Hypothalamus (tissue), 51 donors: ENCODE results near the gene TPRN.

ENCODE experiments used
- DNase-seq, 51 donors: peaks; one replicate each; lab custom pipeline; 2025; lab: John Stamatoyannopoulos, UW

The TPRN gene

DNA sequence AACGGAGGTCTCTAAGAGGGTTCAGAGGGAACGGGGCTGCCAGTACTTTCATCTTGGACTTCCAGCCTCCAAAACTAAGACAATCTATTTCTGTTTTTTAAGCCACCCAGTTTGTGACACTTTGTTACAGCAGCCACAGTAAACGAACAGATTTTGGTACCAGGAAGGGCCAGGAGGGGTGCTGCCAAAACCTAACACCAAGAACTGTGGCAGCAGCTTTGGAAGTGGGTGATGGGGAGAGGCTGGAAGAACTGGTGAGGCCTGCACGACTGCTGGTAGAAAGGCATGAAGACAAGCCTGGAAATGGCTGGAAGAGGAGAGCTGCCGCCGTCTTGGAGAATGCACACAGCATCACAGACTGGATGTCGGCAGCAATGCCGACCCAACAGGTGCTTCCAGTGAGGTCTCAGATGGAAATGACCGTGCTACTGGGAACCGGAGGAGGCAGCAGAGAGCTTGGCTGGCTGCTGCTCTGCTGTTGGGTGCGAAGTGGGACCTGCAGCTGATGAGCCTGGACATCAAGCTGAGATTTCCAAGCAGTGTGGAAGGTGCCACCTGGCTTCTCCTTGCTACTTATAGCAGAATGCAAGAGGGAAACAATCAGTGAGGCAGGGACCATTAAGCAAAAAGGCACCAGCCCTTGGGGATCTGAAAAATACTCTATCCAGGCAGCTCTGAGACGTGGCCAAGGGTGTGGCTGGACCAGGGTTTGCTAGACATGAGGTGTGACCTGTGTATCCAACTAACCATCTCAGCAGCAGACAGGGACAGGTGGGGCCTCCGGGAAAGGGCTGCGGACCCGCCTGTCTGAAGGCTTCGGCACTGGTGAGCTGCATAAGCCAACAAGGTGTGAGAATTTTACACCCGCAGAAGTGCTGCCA, 24.0 kb downstream of the TPRN start:
- DNase-seq, result peak in 4 of 51 donors; percentile 24 to 32 (median 26)

DNA sequence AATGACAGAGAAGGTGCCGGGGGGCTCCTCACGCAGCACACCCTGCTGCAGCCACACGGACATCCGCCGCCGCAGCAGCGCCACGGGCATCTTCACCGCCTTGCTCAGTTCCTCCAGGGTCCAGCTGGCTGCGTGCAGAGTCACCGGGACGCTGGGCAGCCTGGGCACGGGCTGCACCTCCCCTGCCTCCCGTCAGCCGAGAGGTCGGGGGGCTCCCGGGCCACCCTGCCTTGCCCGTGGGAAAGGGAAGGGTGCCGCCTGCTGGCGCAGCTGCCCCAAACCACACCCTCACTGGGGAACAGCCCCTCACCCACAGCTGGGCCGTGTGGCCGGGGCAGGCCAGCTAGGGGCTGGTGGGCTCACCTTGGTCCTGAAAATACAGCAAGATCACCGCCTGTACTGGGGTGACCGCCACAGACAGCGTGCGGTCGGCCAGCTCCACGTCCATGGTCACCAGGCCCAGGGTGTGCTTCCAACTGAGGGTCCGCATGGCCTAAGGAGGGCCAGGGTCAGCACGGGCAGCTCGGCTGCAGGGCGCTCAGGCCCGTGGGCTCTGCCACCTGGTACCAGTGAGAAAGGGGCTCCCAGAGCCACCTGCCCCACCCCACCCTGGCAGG, 25.1 kb downstream of the TPRN start:
- no peak for DNase-seq

DNA sequence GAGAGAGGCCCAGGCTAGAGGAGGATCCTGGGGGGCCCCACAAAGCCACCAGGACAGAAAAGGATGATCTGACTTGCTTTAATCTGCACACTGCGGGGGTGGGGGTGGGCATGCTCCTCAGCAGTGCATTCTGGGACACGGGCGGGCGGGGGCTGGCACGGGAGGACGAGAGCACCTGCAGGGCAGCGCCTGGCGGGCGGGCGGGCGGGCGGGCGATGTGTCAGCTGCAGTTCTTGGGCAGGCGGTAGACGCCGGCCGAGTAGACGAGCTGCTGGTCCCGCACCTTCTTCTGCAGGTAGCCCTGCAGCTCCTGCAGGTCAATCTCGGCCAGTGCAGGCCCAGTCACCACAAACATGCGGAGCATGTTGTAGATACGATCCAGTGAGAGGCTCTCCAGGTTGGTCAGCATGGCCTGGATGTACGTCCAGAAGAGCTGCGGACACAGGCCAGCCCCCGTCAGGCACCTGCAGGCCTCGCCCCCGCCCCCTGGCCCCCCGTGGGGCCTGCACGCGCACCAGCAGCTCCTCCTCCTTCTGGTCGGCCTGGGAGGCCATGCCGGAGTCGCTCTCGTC, 25.7 kb downstream of the TPRN start:
- no peak for DNase-seq

DNA sequence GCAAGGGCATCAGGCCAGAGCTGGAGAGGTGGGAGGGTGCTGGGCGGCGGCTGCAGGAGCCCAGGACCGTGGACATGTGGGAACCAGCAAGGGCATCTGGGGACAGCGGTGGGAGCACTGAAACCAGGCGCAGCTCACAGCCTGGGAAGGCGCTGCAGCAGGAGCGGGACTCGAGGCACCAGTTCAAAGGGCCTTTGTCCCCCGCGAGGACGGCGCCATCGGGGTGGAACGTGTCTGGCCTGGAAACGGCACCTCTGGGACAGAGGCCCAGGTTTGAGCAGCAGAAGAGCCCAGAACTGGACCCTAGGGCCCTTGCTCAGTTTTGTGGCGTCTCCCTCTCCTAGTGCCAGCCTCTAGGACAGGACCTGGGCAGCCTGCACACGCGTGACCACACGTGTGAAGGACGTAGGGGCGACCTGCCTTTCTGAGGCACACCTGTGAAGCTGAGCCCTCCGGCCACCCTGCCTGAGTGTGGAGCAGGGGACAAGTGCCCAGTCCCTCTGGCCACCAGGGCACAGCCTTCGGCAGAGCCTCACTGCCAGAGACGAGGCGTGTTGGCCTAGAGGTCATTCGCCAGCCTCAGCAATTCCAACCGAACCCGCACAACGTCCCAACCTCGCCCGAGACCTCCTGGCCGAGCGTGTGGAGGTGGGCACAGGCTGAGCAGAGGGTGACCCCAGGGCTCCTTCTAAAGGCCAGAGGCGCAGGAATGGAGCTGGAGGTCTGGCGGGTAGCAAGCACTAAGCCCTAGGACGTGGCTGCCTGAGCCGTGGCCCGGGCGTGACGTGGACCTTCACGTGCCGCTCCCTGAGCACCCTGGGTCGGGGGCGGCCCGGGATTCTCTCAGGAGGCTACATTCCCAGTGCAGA, 26.5 kb downstream of the TPRN start:
- peak in 3 of 51 donors; percentile 30 to 53 (median 33) for DNase-seq

DNA sequence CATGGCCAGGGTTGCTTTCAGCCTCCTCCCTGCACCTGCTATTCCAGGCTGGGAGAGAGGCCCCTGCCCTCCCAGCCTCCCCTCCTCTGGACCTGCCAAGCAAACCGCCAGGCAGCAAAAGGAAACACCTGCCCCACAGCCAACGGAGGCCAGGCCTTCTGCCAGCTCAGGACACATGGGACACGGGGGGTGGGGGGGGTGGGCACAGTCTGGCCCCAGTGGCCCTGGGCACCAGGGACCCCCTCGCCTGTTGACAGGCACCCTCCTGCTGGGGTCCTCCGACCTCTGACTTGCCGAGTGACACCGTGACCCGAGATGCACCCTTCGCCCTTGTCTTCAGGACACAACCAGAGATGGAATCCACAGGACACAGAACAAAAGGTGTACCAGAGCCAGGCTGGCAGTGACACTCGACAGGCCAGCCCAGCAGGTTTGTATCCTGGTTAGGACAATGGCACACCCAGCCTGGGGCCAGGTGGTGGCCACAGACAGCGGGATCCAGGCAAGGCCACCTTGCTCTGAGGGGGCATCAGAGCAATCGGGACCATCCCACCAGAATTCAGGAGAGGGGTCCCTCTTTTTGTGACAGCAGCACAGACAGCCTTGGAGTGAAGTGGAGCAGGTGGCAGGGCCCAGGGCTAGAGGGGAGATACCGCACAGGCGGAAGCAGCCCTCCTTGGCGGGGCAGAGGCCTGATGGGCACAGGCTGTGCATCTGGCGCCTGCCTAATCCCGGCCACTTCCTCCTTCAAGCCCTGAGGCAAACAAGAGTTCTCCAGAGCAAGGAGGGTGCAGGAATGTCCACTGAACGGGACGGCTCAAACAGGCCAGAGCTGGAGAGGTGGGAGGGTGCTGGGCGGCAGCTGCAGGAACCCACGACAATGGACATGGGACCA, 27.4 kb downstream of the TPRN start:
- DNase-seq, result no peak

DNA sequence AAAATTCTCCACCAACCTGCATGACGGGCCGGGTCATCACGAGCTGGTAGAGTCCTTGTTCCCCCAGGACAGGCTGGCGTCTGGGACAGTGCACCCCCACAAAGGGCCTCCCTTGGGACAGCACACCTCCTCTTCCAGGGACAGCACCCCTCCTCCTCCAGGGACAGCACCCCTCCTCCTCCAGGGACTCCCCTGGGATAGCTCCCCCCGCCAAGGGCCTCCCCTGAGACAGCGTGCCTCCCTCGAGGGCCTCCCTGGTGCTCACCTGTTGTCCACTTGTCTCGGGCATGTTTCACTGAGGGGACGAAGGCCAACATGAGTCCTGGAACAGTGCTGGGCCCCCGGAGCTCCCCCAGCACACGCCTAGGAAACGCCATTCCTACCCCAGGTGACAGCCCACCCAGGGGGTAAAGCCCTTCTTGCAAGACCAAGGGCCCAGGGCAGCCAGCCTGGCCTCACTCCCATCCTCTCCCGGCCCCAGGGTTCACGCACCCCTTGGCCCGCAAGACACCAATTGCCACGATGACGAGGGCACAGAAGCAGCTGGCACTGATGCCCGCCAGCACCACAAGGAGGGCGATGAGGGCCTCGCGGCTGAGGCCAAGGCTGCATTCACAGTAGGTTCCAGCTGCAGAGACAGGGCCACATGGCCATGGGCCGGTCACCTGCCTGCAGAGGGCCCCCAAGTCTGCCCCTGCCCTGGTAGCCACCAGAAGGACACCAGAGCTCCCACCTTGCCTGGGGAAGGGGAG, 29.2 kb downstream of the TPRN start:
- DNase-seq, result no peak

DNA sequence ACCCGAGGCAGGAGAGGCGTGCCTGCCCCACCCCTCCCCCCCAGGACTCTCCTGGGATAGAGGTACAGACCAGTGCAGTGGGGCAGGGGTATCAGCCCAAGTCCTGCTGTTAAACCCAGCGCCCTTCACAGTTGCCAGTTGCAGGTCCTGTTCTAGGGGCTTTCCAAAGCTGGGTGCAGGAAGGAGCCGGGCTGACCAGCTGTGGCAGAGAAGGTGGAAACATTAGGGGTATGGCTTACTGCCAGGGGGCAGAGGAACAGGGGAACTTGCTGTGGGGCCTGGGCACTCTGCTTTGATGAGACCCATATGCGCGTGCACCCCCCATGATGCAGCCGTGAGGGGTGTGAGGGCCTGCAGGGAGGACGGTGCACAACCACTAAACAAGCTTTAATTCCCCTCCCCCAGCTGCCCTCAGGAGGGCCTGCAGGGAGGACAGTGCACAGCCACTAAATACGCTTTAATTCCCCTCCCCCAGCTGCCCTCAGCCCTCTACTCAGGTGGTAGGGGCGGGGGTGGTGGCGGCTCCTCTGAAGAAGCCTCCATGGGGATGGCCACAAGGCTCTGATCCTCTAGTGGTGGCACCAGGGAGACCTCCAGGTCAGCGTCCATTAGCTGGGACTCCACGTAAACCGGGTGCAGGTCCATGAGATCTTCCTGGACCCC, 29.9 kb downstream of the TPRN start:
- no peak for DNase-seq

DNA sequence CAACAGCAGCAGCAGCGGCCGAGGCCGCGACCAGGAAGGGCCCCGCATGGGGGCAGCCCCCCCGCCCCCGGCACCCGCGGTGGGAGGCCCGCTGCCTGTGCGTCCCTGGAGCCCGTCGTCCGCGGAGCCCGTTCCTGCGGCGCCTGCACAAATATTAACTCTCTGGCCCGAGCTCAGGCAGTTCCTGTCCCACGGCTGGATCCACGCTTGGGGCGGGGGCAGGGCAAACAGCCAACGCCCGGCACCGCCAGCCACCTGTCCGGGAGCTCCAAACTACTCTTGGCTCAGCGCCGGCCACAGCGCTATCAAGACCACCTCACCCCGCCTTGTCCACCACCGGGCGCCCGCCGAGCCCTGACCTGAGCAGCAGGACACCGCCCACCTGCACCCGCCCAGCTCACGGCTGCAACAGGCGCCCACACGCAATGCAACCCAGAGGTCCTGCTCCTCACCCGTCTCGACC, 30.6 kb downstream of the TPRN start, which contains the start of gene LRRC26:
Gene LRRC26, minus strand, starts transcription at position 156 of the 463 bp plus-strand sequence. Its CDS starts 108 bp downstream, at position 48.
- no peak for DNase-seq

DNA sequence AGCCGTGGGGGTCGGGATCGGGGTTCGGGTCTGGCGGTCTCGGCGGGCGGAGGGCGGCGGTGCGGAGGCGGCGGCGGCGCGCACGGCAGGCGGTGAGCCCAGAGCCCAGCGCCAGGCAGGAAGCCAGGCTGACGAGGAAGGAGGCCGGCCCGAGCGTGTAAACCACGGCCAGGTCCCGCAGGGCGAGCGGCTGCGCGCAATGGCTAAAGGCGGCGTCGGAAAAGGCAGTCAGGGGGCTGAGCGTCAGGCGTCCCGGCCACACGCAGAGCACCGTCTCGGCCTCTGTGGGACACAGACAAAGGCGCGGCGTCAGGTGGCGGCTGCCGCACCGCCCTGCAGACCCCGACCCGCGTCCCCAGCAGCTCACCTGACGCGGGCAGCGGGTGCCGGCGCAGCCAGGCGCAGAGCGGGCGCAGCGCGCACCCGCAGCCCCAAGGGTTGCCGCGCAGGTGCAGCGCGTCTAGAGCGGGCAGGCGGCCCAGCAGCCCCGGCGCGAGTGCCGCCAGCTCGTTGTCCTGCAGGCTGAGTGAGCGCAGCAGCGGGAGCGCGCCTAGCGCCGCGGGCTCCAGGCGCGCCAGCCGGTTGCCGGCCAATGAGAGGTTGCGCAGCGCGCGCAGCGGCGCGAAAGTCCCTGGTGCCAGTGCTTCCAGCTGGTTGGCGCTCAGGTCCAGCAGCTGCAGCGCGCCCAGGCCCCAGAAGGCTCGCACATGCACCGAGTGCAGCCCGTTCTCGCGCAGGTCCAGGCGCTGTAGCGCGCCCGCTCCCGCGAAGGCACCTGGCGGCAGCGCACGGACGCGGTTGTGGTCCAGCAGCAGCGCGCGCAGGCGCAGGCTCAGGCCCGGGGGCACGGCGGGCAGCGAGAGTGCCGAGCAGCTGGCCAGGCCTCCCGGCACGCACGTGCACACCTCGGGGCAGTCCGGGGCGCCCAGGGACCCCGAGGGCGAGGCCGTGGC, 31.4 kb downstream of the TPRN start:
- DNase-seq, result peak in 20 of 51 donors; percentile 5 to 56 (median 30)

DNA sequence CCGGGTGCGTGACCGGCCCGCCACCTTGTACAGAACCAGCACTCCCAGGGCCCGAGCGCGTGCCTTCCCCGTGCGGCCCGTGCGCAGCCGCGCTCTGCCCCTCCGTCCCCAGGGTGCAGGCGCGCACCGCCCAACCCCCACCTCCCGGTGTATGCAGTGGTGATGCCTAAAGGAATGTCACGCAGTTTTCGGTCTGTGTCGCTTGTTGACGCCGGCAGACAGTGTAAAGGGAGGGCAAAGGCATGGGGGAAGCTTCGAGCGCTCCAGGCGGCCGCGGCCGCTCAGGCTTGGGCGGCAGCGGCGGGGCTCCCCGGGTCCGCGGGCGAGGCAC, 32.0 kb downstream of the TPRN start:
- DNase-seq, result peak in 5 of 51 donors; percentile 15 to 56 (median 48)

DNA sequence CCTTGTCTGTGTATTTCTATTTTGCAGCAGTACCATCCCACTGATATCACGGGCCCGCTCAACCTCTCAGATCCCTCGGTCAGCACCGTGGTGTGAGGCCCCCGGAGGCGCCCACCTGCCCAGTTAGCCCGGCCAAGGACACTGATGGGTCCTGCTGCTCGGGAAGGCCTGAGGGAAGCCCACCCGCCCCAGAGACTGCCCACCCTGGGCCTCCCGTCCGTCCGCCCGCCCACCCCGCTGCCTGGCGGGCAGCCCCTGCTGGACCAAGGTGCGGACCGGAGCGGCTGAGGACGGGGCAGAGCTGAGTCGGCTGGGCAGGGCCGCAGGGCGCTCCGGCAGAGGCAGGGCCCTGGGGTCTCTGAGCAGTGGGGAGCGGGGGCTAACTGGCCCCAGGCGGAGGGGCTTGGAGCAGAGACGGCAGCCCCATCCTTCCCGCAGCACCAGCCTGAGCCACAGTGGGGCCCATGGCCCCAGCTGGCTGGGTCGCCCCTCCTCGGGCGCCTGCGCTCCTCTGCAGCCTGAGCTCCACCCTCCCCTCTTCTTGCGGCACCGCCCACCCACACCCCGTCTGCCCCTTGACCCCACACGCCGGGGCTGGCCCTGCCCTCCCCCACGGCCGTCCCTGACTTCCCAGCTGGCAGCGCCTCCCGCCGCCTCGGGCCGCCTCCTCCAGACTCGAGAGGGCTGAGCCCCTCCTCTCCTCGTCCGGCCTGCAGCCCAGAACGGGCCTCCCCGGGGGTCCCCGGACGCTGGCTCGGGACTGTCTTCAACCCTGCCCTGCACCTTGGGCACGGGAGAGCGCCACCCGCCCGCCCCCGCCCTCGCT, 32.6 kb downstream of the TPRN start:
- DNase-seq, result peak in 3 of 51 donors; percentile 24 to 56 (median 47)

DNA sequence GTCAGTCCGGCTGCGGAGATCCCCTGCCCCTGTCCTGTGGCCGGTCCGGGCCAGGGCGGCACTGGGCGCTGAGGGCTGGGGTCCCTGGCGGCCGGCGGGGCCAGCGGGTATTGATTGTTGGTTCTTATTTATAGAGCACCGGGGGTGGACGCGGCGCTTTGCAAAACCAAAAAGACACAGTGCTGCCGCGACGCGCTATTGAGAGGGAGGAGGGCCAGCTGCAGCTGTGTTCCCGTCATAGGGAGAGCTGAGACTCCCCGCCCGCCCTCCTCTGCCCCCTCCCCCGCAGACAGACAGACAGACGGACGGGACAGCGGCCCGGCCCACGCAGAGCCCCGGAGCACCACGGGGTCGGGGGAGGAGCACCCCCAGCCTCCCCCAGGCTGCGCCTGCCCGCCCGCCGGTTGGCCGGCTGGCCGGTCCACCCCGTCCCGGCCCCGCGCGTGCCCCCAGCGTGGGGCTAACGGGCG, 33.2 kb downstream of the TPRN start:
- peak in 2 of 51 donors; percentile 5 to 32 for DNase-seq

DNA sequence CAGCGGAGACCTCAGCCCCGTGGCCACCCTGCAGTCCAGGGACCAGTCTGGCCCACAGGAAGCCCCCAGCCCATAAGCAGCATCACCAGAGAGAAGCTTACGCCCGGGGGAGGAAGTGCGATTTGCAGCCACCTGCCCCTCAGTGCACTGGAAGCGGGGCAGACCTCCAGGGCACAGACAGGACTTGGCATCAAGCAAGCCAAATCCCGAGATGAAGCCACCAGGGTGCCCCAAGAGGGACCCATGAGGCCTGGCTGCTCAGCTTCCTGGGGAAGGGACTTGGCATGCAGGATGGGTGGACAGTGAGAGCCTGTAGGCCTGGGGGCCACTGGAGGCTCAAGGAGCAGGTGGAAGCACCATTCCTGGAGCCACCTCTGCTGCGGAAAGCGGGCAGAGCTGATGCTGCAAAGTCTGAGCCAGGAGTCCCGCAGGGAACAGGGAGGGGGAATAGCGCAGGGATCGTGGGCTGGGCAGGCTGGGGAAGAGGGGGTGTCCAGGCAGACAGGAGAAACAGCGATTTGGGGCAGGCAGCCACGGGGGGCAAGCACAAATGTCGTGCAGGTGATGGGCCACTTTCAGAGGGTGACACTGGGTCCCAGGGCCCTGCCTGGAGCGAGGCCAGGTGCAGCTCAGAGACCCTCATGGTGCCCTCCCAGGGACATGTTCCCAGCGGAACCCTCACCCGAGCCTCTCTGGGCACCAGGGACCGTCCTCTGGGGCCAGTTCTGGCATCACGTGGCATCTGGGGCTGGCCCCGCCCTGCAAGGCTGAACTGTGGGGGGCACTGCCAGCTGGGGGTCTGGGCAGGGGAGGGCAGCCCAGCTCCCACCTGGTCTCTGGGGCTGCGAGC, 33.9 kb downstream of the TPRN start:
- DNase-seq, result peak in 1 of 51 donors; percentile 53

DNA sequence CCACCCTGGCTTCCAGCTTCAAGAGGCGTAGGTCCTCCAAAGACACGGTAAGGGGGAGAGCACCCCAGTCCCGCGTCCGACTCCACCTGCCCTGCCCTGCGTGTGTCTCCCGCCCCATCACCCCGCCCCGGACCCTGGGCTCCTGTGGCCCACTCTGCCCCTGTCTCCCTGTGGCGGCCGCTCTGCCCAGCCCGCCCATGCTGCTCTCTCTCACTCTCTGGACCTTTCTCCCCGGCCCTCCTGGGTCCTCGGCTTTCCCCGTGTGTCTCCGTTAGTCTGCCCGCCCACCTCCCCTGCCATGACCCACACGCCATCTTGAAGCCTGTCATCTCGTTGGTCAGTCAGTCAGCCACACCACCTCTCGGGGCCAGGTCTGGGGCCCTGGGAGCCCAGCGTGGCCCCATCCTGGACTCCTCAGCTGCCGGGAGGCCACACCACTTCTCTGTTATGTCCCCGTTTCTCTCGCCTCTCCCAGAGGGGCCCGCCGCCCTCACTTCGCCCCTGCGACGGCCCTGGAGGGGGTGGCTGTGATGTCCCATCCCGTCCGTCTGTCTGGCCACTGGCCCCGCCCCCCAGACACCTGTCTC, 35.2 kb downstream of the TPRN start:
- no peak for DNase-seq
